Retinal pigment epithelial cell (primary cell): ENCODE measurements around the gene EFCAB8.
A peak's percentile ranks its signal among the peaks of the same experiment; 100 is the strongest.

Experiments
- DNase-seq: peaks from one replicate; pipeline ENCODE4 v3.0.0-alpha.2; 2010; ENCODE audit warnings: low read depth
- H3K4me3 ChIP-seq: 2 replicates; pipeline ENCODE4 v1.5.1; 2011; ENCODE audit warnings: mild to moderate bottlenecking, low read length, control low read depth, moderate library complexity
- TF ChIP-seq, protein P1 (sequence below): conservative IDR thresholded peaks from 2 replicates; pipeline ENCODE4 v1.5.1; 2011; ENCODE audit warnings: low read depth, low read length, control low read depth, inconsistent platforms

EFCAB8 gene

DNA sequence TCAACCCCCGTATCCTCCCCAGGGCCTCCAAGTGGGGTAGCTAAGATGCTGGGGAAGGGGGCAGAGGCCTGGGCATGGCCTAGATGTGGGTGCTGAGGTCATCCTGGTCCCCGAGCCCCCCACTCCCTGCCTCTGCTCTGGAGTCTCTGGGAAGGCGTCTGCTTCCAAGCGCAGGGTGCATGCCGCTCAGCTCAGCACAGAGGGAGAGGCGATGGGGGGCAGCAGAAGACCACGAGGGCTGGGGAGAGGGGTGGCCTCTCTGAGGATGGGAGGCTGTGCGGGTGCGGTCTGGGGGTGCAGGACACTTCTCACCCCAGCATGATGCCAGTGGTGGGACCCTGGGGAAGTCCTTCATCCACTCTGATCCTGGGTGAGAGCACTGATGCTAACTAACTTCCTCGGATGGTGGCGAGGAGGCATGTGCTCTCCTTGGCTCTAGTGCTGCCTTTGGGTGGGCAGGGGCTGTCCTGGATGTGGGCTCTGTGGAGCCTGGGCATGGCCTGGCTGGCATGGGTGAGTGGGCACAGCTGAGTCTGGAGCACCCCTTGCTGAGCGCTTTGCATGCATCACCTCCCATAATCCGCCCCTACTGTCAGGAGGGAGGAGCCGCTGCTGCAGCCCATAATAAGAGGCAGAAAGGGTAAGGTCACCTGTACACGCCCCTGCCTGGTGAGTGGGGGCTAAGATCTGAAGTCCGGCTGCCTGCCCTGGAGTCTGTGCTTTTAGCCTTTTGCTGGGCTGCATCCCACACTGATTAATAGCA lies 34.7 kb downstream of the EFCAB8 start:
- DNase-seq = no peak
- H3K4me3 ChIP-seq = no peak overlapping the region
- TF ChIP-seq, protein P1, sequence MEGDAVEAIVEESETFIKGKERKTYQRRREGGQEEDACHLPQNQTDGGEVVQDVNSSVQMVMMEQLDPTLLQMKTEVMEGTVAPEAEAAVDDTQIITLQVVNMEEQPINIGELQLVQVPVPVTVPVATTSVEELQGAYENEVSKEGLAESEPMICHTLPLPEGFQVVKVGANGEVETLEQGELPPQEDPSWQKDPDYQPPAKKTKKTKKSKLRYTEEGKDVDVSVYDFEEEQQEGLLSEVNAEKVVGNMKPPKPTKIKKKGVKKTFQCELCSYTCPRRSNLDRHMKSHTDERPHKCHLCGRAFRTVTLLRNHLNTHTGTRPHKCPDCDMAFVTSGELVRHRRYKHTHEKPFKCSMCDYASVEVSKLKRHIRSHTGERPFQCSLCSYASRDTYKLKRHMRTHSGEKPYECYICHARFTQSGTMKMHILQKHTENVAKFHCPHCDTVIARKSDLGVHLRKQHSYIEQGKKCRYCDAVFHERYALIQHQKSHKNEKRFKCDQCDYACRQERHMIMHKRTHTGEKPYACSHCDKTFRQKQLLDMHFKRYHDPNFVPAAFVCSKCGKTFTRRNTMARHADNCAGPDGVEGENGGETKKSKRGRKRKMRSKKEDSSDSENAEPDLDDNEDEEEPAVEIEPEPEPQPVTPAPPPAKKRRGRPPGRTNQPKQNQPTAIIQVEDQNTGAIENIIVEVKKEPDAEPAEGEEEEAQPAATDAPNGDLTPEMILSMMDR = no peak

- no peak for DNase-seq
- no peak overlapping the region for H3K4me3 ChIP-seq
- TF ChIP-seq, protein P1 = peak; percentile 65
Measured at GRCh38 chr20:32894026-32894483, 35.3 kb downstream of the EFCAB8 start.

DNA sequence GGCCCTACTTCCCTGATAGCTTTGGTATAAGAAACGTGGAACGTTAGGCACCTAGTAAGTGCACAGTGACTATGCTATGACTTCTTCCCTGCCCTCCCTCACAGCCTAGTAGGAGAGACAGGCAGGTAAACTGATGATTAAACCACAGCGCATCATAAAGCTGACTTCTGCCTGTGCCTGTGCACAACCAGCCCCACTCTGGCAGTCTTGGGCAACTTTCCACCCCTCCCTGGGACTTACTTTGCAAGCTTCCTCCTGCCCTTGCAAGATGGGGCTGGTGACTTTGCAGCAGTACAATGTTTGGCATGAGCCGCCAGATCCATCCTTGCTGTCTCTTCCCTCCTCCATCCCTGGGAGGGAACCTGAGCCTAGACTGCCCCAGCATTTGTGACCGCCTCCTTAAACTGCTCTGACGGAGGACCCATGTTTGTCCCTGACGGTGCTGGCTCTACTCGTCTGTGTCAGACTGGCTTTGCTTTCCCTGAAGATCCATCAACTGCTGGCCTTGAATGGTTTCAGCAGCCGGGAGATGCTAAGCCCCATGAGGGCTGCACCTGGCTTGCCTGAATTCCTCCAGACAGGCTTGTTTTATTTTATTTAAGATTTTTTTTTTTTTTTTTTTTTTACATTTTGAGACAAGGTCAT lies 36.1 kb downstream of the EFCAB8 start:
- DNase-seq = no peak
- TF ChIP-seq, protein P1 = no peak
- no peak overlapping the region for H3K4me3 ChIP-seq

- DNase-seq = no peak
- TF ChIP-seq, protein P1 = no peak
- H3K4me3 ChIP-seq = no peak overlapping the region
Measured at GRCh38 chr20:32896521-32897280, 38.0 kb downstream of the EFCAB8 start.

GRCh38 chr20:32898729-32899128 lies 40.0 kb downstream of the EFCAB8 start:
- DNase-seq = peak; percentile 23
- TF ChIP-seq, protein P1 = no peak
- H3K4me3 ChIP-seq = no peak overlapping the region

DNA sequence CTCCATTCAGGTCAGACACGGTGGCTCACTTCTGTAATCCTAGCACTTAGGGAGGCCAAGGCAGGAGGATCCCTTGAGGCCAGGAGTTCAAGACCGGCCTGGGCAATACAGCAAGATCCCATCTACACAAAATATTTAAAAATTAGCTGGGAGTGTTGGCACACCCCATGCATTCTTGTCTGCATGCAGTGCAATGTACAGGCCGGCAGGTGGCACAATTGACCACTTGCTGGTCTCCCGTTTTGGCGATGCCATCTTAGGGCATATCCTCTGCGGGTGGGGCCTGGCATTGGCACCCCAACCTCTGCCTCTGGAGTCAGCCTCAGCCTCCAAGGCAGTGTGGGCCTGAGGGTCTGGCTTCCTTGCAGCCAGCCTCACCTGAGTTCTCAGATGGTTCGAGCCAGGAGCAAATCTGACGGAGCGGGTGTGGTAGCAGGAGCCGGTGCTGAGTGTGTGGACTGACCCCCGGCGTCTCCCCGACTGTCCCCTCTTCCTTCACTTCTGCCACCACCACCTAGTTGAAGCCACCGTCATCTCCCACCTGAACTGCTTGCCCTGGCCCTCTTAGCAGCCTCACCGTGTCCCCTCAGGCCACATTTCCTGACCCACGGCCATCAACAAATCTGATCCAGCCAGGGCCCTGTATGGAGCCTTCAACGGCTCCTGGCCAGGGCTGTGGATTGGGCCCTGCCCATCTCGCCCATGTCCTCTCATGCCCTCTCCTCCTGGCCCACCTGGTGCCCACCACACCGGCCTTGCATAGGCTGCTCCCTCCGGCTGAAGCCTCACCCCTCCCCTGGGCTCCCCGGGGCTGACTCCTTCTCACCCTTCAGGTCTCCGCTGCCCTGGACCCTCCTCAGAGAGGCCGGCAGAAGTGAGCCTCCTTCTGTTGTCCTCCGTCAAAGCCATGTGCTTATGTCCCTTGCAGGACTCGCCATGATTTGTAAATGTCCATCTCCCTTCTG lies 44.0 kb downstream of the EFCAB8 start:
- TF ChIP-seq, protein P1 = peak; percentile 95
- DNase-seq = peak; percentile 11
- no peak overlapping the region for H3K4me3 ChIP-seq
